Measurements from ENCODE around the gene NUTM2E.
"Not testable (repeated sequence)": the region's sequence is repeated elsewhere in the genome, so short reads cannot be mapped to it uniquely, and the experiment has no call there.

The NUTM2E gene

GRCh38 chr10:79826496-79827215 lies at the start of gene NUTM2E:
Gene NUTM2E (plus strand): TSS chr10:79826739. CDS start chr10:79841741, 15,002 bp downstream.
- not testable (repeated sequence) for DNase-seq

GRCh38 chr10:79777997-79778396 lies 48.5 kb upstream of the NUTM2E start:
- not testable (repeated sequence) for DNase-seq

GRCh38 chr10:79779310-79779938 lies 47.1 kb upstream of the NUTM2E start:
- DNase-seq = not testable (repeated sequence)

- not testable (repeated sequence) for DNase-seq
Observed at GRCh38 chr10:79779992-79780391, 46.5 kb upstream of the NUTM2E start.

- DNase-seq = not testable (repeated sequence)
Observed at GRCh38 chr10:79781584-79781983, 45.0 kb upstream of the NUTM2E start.

GRCh38 chr10:79787455-79787952 lies 39.0 kb upstream of the NUTM2E start:
- DNase-seq = not testable (repeated sequence)

GRCh38 chr10:79789351-79789750 lies 37.2 kb upstream of the NUTM2E start:
- not testable (repeated sequence) for DNase-seq

GRCh38 chr10:79791906-79792517 lies 34.5 kb upstream of the NUTM2E start:
- DNase-seq = not testable (repeated sequence)

GRCh38 chr10:79799337-79799736 lies 27.2 kb upstream of the NUTM2E start:
- not testable (repeated sequence) for DNase-seq

- DNase-seq = not testable (repeated sequence)
Observed at GRCh38 chr10:79805857-79806256, 20.7 kb upstream of the NUTM2E start.

- not testable (repeated sequence) for DNase-seq
Observed at GRCh38 chr10:79811895-79812294, 14.6 kb upstream of the NUTM2E start.

GRCh38 chr10:79816290-79816689 lies 10.2 kb upstream of the NUTM2E start:
- DNase-seq = not testable (repeated sequence)

- not testable (repeated sequence) for DNase-seq
Observed at GRCh38 chr10:79823387-79823786, 3.2 kb upstream of the NUTM2E start.

- DNase-seq = not testable (repeated sequence)
Observed at GRCh38 chr10:79825587-79826011, 940 bp upstream of the NUTM2E start.

GRCh38 chr10:79826131-79826495 lies 426 bp upstream of the NUTM2E start:
- not testable (repeated sequence) for DNase-seq

GRCh38 chr10:79833833-79834232 lies 7.3 kb downstream of the NUTM2E start:
- DNase-seq = not testable (repeated sequence)

- not testable (repeated sequence) for DNase-seq
Observed at GRCh38 chr10:79835891-79836290, 9.4 kb downstream of the NUTM2E start.

GRCh38 chr10:79836891-79837290 lies 10.4 kb downstream of the NUTM2E start:
- DNase-seq = not testable (repeated sequence)

- not testable (repeated sequence) for DNase-seq
Observed at GRCh38 chr10:79838441-79838840, 11.9 kb downstream of the NUTM2E start.

- DNase-seq = not testable (repeated sequence)
Observed at GRCh38 chr10:79853191-79853854, 26.8 kb downstream of the NUTM2E start.

- not testable (repeated sequence) for DNase-seq
Observed at GRCh38 chr10:79862269-79862668, 35.7 kb downstream of the NUTM2E start.

GRCh38 chr10:79862803-79863202 lies 36.3 kb downstream of the NUTM2E start:
- not testable (repeated sequence) for DNase-seq
